Measurements from ENCODE around the gene BEST2.

The BEST2 gene

GRCh38 chr19:12793290-12794195 lies 42.0 kb downstream of the BEST2 start:
- DNase-seq: peak; percentile 89 to 97
- Histone ChIP-seq H3K9me3 (no peaks in the 10 kb centered on the region), H3K36me3 (peaks cover under 1 to 15% (median 9%) of the 10 kb centered on the region in 3 donors), H3K27me3 (no peaks in the 10 kb centered on the region), H3K4me1 (peaks cover 0 to 37% (median 28%) of the 10 kb centered on the region in 4 donors), H3K4me3 (peak overlapping the region; percentile 86 to 96), H3K27ac (peak overlapping the region; percentile 98 to 99)
- intact Hi-C loops (cut with DNase I; ENCODE audit: low total_unique reads): loop anchor here (2.0 to 10.0 kb wide), 2 partner anchors 15 to 1051 kb away; no protein-coding TSS in a partner anchor
- peak; percentile 4 for TF ChIP-seq CTCF (IDR thresholded peaks at IDR 0.05)

- peak overlapping the region; percentile 86 to 96 for H3K4me3 ChIP-seq
- peaks cover 9 to 24% (median 18%) of the 10 kb centered on the region in 3 donors for H3K36me3 ChIP-seq
- TF ChIP-seq CTCF (IDR thresholded peaks at IDR 0.05): peak in 1 of 2 experiments; percentile 3
- DNase-seq: no peak
- H3K27ac ChIP-seq: peak overlapping the region; percentile 98 to 99
- H3K4me1 ChIP-seq: peaks cover 0 to 29% (median 20%) of the 10 kb centered on the region in 4 donors
- no peaks in the 10 kb centered on the region for H3K27me3 ChIP-seq
- intact Hi-C loops (cut with DNase I; ENCODE audit: low total_unique reads): loop anchor here (10.0 kb wide), 1 partner anchor 1050 kb away; no protein-coding TSS in a partner anchor
- no peaks in the 10 kb centered on the region for H3K9me3 ChIP-seq
These were observed 42.8 kb downstream of the BEST2 start for GRCh38 chr19:12794196-12794941.

GRCh38 chr19:12794971-12795381 lies 43.4 kb downstream of the BEST2 start:
- H3K27me3 ChIP-seq: no peaks in the 10 kb centered on the region
- peak overlapping the region in 1 of 2 donors; percentile 96 for H3K4me3 ChIP-seq
- no peak for DNase-seq
- intact Hi-C loops (cut with DNase I; ENCODE audit: low total_unique reads): loop anchor here (10.0 kb wide), 1 partner anchor 1050 kb away; no protein-coding TSS in a partner anchor
- H3K9me3 ChIP-seq: no peaks in the 10 kb centered on the region
- peaks cover 12 to 30% (median 24%) of the 10 kb centered on the region in 3 donors for H3K36me3 ChIP-seq
- TF ChIP-seq CTCF (IDR thresholded peaks at IDR 0.05): no peak
- peaks cover 0 to 28% (median 20%) of the 10 kb centered on the region in 4 donors for H3K4me1 ChIP-seq
- peak overlapping the region; percentile 98 to 99 for H3K27ac ChIP-seq

GRCh38 chr19:12796146-12797071 lies 44.8 kb downstream of the BEST2 start:
- Histone ChIP-seq H3K4me1 (peaks cover 0 to 32% (median 24%) of the 10 kb centered on the region in 4 donors), H3K27ac (peak overlapping the region; percentile 60 to 98), H3K4me3 (no peak overlapping the region), H3K27me3 (no peaks in the 10 kb centered on the region), H3K36me3 (peaks cover 12 to 30% (median 28%) of the 10 kb centered on the region in 3 donors), H3K9me3 (no peaks in the 10 kb centered on the region)
- DNase-seq: peak in 1 of 2 donors; percentile 86
- intact Hi-C loops (cut with DNase I; ENCODE audit: low total_unique reads): loop anchor here (2.0 to 10.0 kb wide), 2 partner anchors 30 to 1048 kb away; no protein-coding TSS in a partner anchor
- TF ChIP-seq CTCF (IDR thresholded peaks at IDR 0.05): peak; percentile 95 to 97

All from tibial artery (tissue), 4 donors.